Measurements from ENCODE around the gene ZNF407. TPM values are rescaled to one million over a fixed set of nuclear protein-coding genes. Genes with fewer than 3 reads are reported as not detected.
A peak's percentile ranks its signal among the peaks of the same experiment; 100 is the strongest.
"Not testable (repeated sequence)": the region's sequence is repeated elsewhere in the genome, so short reads cannot be mapped to it uniquely, and the experiment has no call there.

ZNF407 gene
- total and polyA plus RNA-seq, 7 donors: 2.4 to 10.2 (median 7.9) TPM

DNA sequence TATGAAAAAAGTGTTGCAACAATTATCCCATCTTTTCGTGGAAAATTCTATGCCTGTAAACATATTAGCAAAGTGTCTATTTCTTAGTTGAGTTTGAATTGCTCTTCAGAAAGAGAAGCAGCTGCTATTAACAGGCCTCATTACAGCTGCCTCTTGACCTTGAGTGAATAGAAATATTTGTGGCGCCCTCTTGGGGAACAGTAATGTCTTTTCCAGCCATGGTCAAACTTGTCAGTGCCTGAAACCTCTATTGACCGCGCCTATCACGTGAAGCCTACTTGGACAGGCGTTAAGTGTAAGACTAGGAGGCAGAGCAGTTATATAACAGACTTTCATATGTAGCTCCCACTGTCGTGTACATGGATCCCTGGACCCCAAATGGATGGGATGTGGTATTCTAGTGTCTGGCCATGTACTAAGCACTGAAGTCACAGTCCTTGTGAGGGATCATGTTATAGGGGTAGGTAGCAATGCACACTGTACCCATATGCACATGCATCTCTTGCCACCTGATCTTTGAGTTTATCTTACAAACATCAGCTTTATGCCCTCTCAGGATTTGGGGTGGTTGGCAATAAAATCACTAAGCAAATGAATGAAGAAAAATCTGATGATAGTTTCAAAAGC is 366.3 kb downstream of the ZNF407 start:
- Histone ChIP-seq H3K27me3 (ENCODE audit: insufficient read depth in 3 of 3, low read length in 2 of 3) (no peaks in the 10 kb centered on the region), H3K4me1 (no peaks in the 10 kb centered on the region), H3K36me3 (ENCODE audit: insufficient read depth in 1 of 2, low read depth in 1 of 2) (no peaks in the 10 kb centered on the region), H3K4me3 (no peak overlapping the region), H3K27ac (no peak overlapping the region), H3K9me3 (no peaks in the 10 kb centered on the region)
- WGBS, 3 donors: 27 to 35% (median 28%) methylated on average over 7 of the region's 7 CpGs
- DNase-seq (no peak), ATAC-seq (peak in 2 of 4 donors; percentile 30 to 53)
- TF ChIP-seq, protein P1, sequence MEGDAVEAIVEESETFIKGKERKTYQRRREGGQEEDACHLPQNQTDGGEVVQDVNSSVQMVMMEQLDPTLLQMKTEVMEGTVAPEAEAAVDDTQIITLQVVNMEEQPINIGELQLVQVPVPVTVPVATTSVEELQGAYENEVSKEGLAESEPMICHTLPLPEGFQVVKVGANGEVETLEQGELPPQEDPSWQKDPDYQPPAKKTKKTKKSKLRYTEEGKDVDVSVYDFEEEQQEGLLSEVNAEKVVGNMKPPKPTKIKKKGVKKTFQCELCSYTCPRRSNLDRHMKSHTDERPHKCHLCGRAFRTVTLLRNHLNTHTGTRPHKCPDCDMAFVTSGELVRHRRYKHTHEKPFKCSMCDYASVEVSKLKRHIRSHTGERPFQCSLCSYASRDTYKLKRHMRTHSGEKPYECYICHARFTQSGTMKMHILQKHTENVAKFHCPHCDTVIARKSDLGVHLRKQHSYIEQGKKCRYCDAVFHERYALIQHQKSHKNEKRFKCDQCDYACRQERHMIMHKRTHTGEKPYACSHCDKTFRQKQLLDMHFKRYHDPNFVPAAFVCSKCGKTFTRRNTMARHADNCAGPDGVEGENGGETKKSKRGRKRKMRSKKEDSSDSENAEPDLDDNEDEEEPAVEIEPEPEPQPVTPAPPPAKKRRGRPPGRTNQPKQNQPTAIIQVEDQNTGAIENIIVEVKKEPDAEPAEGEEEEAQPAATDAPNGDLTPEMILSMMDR (IDR thresholded peaks at IDR 0.05): peak; percentile 14
- intact Hi-C loops (cut with DNase I): no loop called here

DNA sequence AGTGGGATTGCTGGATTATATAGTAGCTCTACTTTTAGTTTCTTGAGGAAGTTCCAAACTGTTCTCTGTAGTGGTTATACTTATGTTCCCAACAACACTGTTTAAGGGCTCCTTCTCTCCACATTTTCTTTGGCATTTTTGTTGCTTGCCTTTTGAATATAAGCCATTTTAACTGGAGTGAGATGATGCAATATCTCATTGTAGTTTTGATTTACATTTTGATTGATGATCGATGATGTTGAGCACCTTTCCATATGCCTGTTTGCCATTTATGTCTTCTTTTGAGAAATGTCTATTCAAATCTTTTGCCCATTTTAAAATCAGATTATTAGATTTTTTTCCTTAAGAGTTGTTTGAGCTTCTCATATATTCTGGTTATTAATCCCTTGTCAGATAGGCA is 368.0 kb downstream of the ZNF407 start:
- Histone ChIP-seq H3K27ac (no peak overlapping the region), H3K4me1 (no peaks in the 10 kb centered on the region), H3K4me3 (no peak overlapping the region), H3K9me3 (no peaks in the 10 kb centered on the region), H3K36me3 (ENCODE audit: insufficient read depth in 1 of 2, low read depth in 1 of 2) (no peaks in the 10 kb centered on the region), H3K27me3 (ENCODE audit: insufficient read depth in 3 of 3, low read length in 2 of 3) (no peaks in the 10 kb centered on the region)
- WGBS, 3 donors: 99 to 100% (median 100%) methylated on average over 1 of the region's 1 CpG
- TF ChIP-seq, protein P1 (IDR thresholded peaks at IDR 0.05): no peak
- DNase-seq: no peak
- intact Hi-C loops (cut with DNase I): no loop called here
- ATAC-seq: no peak

DNA sequence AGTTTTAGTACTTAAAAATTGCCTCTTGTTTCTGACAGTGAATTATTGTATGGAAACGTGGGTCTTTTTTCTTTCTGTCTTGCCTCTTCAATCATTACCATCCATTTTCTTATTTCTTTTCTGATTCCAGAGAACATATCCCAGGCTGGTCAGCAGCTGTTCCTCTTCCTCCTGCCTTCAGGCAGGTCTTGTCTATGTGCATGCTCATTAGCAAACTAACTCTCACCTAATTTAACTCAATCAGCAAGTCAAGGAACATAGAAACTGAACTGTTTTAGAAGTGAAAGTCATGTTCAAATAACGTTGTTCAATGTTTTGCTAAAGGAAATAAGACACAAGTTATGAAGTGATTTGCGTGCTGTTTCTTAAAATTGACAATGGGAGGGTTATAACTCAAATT is 369.8 kb downstream of the ZNF407 start:
- H3K4me3 ChIP-seq: no peak overlapping the region
- no peaks in the 10 kb centered on the region for H3K27me3 ChIP-seq (ENCODE audit: insufficient read depth in 3 of 3, low read length in 2 of 3)
- WGBS, 3 donors: 87 to 88% (median 87%) methylated on average over 3 of the region's 3 CpGs
- no peak overlapping the region for H3K27ac ChIP-seq
- intact Hi-C loops (cut with DNase I): no loop called here
- TF ChIP-seq, protein P1 (IDR thresholded peaks at IDR 0.05): no peak
- no peaks in the 10 kb centered on the region for H3K9me3 ChIP-seq
- no peak for ATAC-seq
- no peaks in the 10 kb centered on the region for H3K4me1 ChIP-seq
- H3K36me3 ChIP-seq (ENCODE audit: insufficient read depth in 1 of 2, low read depth in 1 of 2): no peaks in the 10 kb centered on the region
- DNase-seq: no peak

DNA sequence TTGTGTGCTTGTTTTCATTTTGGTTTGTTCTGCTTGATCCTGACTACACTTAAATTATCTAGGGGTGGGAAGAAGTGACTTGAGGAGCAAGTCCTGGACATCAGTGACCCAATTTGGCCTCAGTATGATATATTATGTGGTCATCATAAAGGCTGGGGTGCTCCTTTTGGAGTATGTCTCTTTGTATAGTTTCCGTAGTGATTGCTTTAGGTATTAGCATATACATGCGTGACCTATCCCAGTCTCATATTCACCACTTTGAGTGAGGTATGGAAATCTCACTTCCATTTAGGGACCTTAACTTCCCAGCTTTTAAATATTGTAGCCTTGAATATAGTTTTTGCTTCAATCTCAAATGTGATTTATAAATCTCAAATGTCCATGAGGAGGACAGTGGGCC is 370.3 kb downstream of the ZNF407 start:
- ATAC-seq: no peak
- TF ChIP-seq, protein P1 (IDR thresholded peaks at IDR 0.05): no peak
- no peak overlapping the region for H3K4me3 ChIP-seq
- WGBS, 3 donors: 96 to 99% (median 98%) methylated on average over 2 of the region's 2 CpGs
- H3K4me1 ChIP-seq: no peaks in the 10 kb centered on the region
- no peaks in the 10 kb centered on the region for H3K9me3 ChIP-seq
- H3K36me3 ChIP-seq (ENCODE audit: insufficient read depth in 1 of 2, low read depth in 1 of 2): no peaks in the 10 kb centered on the region
- H3K27ac ChIP-seq: no peak overlapping the region
- intact Hi-C loops (cut with DNase I): no loop called here
- DNase-seq: no peak
- H3K27me3 ChIP-seq (ENCODE audit: insufficient read depth in 3 of 3, low read length in 2 of 3): no peaks in the 10 kb centered on the region

DNA sequence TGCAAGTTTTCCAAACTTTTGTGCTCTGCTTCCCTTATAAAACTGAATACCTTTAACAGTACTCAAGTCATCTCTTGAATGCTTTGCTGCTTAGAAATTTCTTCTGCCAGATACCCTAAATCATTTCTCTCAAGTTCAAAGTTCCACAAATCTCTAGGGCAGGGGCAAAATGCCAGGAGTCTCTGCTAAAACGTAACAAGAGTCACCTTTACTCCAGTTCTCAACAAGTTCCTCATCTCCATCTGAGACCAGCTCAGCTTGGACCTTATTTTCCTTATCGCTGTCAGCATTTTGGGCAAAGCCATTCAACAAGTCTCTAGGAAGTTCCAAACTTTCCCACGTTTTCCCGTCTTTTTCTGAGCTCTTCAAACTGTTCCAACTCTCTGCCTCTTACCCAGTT is 373.7 kb downstream of the ZNF407 start:
- H3K27me3 ChIP-seq (ENCODE audit: insufficient read depth in 3 of 3, low read length in 2 of 3); DNase-seq; H3K4me1 ChIP-seq; ATAC-seq; H3K4me3 ChIP-seq; H3K36me3 ChIP-seq (ENCODE audit: insufficient read depth in 1 of 2, low read depth in 1 of 2); H3K27ac ChIP-seq; intact Hi-C loops (cut with DNase I); H3K9me3 ChIP-seq: not testable (repeated sequence)
- 61 to 66% (median 63%) methylated on average over 4 of the region's 4 CpGs for WGBS, 3 donors

DNA sequence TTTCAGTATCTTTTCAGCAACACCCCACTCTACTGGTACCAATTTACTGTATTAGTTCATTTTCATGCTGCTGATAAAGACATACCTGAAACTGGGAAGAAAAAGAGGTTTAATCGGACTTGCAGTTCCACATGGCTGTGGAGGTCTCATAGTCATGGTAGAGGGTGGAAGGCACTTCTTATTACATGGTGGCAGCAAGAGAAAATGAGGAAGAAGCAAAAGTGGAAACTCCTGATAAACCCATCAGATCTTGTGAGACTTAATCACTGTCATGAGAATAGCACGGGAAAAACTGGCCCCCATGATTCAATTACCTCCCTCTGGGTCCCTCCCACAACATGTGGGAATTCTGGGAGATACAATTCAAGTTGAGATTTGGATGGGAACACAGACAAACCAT is 374.1 kb downstream of the ZNF407 start:
- WGBS, 3 donors: 80 to 85% (median 83%) methylated on average over 2 of the region's 2 CpGs
- intact Hi-C loops (cut with DNase I); ATAC-seq; H3K9me3 ChIP-seq; H3K36me3 ChIP-seq (ENCODE audit: insufficient read depth in 1 of 2, low read depth in 1 of 2); H3K27me3 ChIP-seq (ENCODE audit: insufficient read depth in 3 of 3, low read length in 2 of 3); H3K4me1 ChIP-seq; H3K4me3 ChIP-seq; H3K27ac ChIP-seq; DNase-seq: not testable (repeated sequence)

Measured in psoas muscle (tissue), 8 donors.